HL-60 (cell line): ENCODE measurements around the gene CNTNAP5.

Source experiments
- CTCF ChIP-seq: IDR thresholded peaks from one replicate; pipeline ENCODE4 v1.5.1; 2011; ENCODE audit warnings: low read length, control low read depth, inconsistent platforms; ENCODE audit not compliant: insufficient read depth
- GABPA ChIP-seq: IDR thresholded peaks from 2 replicates; pipeline ENCODE4 v1.6.1; 2012; ENCODE audit warnings: low read depth
- POLR2AphosphoS5 ChIP-seq: IDR thresholded peaks from 2 replicates; pipeline ENCODE4 v1.6.1; 2012; ENCODE audit warnings: low read depth
- REST ChIP-seq: IDR thresholded peaks from 2 replicates; pipeline ENCODE4 v1.6.1; 2012; ENCODE audit warnings: low read depth; ENCODE audit not compliant: insufficient replicate concordance

- TF ChIP-seq CTCF (no peak), REST (no peak), GABPA (no peak), POLR2AphosphoS5 (no peak)
Observed at GRCh38 chr2:124921191-124921590, 896.1 kb downstream of the CNTNAP5 start.
